Activated CD4-positive, alpha-beta T cell treated with anti-CD3 and anti-CD28 coated beads, Interleukin-2, Interleukin-4, amounts not matched to agents 100 ng/mL and 50 ng/mL, durations not matched to agents 16 hours and 8 hours (primary cell): ENCODE data around the gene NPFF.
"Not testable (repeated sequence)": the region's sequence is repeated elsewhere in the genome, so short reads cannot be mapped to it uniquely, and the experiment has no call there.

Experiments
- DNase-seq: peaks from one replicate; pipeline ENCODE4 v3.0.0-alpha.2; 2020; ENCODE audit warnings: low spot score

The NPFF gene

GRCh38 chr12:53495903-53496751 lies 11.2 kb downstream of the NPFF start:
- no peak for DNase-seq

DNA sequence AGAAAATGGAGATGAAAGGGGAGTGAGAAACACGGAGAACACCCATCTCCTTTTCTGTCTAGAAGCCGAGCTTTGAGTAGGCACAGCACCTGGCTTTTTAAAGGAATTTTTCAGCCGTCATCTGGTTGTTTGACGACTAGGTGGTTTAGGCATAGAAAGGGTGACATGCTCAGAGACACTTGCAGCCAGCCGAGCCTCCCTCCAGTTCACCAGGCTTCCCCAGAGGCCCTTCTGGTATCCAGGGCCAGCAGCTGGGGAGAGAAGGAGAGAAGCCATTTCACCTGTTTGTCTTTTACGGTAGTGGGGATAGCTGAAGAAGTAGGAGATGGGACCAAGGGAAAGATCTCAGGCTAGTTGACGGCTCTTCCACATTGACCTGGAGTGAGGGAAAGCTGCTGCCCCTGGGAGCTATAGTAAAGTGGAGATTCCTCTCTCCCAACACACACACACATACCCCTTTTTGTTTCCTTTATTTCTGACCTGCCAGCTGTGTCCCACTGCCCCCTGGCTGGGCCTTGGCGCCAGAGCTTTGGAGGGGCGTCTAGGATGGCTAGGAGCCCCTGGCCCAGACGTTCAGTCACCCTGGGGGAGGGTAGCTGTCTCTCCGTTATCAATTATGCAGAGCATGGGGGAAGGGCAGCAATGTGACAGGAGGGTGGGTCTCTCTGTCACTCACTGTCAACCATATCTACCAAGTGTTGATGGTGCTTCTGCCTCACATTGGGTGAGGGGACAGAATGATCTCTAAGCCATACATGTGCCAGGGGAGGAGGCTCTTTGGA lies 13.5 kb downstream of the NPFF start:
- DNase-seq = no peak

DNA sequence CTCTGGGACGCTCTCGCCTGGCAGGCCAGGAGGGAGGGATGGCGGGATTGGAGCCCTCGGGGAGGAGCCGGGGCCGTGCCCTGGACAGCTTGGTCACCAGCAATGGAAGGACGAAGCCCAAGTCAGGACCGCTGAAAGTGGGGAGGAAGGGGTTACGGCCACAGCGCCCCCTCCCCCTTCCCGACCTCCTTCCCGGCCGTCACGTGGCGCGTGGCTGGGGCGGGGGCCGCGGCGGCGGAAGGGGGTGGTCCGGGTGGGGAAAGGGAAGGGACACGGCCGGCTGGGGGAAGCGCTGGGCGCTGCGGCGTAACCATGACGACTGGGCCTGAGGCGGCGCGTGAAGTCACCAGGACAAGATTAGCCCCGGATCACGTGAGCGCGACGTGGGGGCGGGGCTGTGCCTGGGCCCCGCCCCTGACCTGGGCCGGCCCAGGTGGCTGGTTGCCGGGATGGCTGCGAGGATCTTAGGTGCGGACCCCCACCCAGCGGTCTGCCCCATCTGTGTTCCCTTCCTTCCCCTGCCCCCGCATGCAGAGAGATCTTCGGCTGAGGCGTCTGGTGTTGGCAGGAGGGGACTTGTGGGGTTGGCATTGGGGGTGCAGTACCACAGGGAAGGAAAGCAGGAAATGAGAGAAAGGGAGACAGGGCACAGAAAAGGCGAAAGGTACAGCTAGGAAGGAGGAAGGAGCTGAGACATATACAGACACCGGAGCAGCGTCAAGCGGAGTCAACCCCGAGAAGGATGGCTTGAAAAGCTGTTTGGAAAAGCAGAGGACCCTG lies 14.3 kb downstream of the NPFF start:
- DNase-seq = peak; percentile 86

GRCh38 chr12:53492188-53492587 lies 15.1 kb downstream of the NPFF start:
- DNase-seq = no peak

GRCh38 chr12:53489242-53489864 lies 17.9 kb downstream of the NPFF start:
- no peak for DNase-seq

- no peak for DNase-seq
These were observed 20.4 kb downstream of the NPFF start for GRCh38 chr12:53486736-53487487.

- DNase-seq = no peak
These were observed 21.1 kb downstream of the NPFF start for GRCh38 chr12:53485955-53486735.

GRCh38 chr12:53484686-53485575 lies 22.4 kb downstream of the NPFF start:
- no peak for DNase-seq

GRCh38 chr12:53483979-53484377 lies 23.3 kb downstream of the NPFF start:
- no peak for DNase-seq

- DNase-seq = no peak
These were observed 23.9 kb downstream of the NPFF start for GRCh38 chr12:53483225-53483978.

DNA sequence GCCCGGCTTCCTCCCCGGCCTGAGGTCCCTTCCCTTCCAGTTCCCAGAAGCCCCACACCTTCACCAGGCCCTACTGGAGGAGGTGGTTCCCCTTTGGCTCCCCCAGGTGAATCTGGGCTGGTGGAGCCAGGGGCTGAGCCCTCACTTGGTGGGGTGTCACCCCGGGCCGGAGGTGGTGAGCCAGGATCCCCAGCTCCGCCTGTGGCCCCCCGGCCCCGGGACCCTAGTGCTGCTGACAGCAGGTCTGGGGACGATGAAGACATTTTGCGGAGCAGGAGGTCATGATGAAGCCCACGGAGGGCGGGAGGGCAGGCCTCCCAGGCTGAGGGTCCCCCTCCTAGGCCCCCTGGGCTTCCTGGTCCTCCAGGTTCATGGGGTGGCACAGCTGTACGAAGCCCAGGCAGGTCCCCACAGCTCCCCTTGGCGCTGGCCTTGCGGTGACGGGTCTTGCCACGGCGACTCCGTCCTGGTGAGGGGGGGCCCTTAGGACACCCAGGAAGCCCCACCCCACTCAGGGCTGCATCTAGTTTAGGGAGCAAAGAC lies 24.6 kb downstream of the NPFF start:
- DNase-seq = no peak

- DNase-seq = peak; percentile 24
These were observed 25.2 kb downstream of the NPFF start for GRCh38 chr12:53481939-53482586.

GRCh38 chr12:53481458-53481857 lies 25.8 kb downstream of the NPFF start:
- not testable (repeated sequence) for DNase-seq

- DNase-seq = no peak
These were observed 26.5 kb downstream of the NPFF start for GRCh38 chr12:53480491-53481442.

GRCh38 chr12:53479331-53479730 lies 28.0 kb downstream of the NPFF start:
- no peak for DNase-seq

GRCh38 chr12:53478865-53479264 lies 28.4 kb downstream of the NPFF start:
- DNase-seq = no peak

DNA sequence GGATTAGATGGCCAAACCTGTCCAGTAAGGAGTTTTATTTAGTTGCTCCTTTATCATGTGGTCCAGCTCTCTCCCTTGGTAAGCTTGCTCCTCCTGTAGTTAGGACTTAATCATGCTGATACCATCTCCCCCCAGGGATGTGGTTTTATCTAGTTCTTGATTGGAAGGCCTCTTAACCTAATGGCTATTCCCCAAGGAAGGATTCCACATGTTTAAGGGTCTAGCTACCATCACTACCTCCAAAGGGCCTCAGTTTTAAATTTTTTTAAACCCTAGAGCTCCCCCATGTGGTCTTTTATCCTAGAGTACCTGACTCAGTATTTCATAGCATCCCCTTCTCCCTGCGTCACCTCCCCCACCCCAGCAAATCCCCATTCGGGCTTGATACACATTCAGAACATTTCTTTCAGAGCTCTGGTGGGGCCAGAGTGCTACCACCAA lies 30.5 kb downstream of the NPFF start:
- no peak for DNase-seq
